Neural cell (in vitro differentiated cells): Measurements from ENCODE around the gene ADAMTS17. TPM values are rescaled to one million over a fixed set of nuclear protein-coding genes. Genes with fewer than 3 reads are reported as not detected.

ENCODE experiments used
- H2AFZ ChIP-seq: fragments of 200-600, 300-800 bp; sonication (generic), shearing (Covaris generic); 2 replicates; pipeline ENCODE4 v1.6.0; 2014; ENCODE audit warnings: low read depth, mild to moderate bottlenecking, antibody characterized with exemption, low read length, moderate library complexity
- H3F3A ChIP-seq: fragments of 200-600 bp; shearing (Covaris generic); 2 replicates; pipeline ENCODE4 v1.6.1; 2016; ENCODE audit warnings: mild to moderate bottlenecking, moderate library complexity, mixed read lengths, antibody characterized with exemption, low read length; ENCODE audit not compliant: insufficient read depth, poor library complexity, severe bottlenecking
- H3K27ac ChIP-seq: fragments of 200-600, 300-800 bp; sonication (generic), shearing (Covaris generic); 2 replicates; pipeline ENCODE4 v1.5.1; 2014; ENCODE audit warnings: mild to moderate bottlenecking, low read length, moderate library complexity
- H3K27me3 ChIP-seq: fragments of 300-800, 200-600 bp; sonication (generic), shearing (Covaris generic); 2 replicates; pipeline ENCODE4 v1.6.0; 2014; ENCODE audit warnings: mild to moderate bottlenecking, low read depth, low read length, moderate library complexity; ENCODE audit not compliant: insufficient read depth
- H3K36me3 ChIP-seq: fragments of 300-800, 200-600 bp; sonication (generic), shearing (Covaris generic); 2 replicates; pipeline ENCODE4 v1.5.1; 2014; ENCODE audit warnings: mild to moderate bottlenecking, antibody characterized with exemption, low read length, moderate library complexity; ENCODE audit not compliant: insufficient read depth
- H3K4me2 ChIP-seq: fragments of 300-800, 200-600 bp; sonication (generic), shearing (Covaris generic); 2 replicates; pipeline ENCODE4 v1.6.0; 2014; ENCODE audit warnings: mild to moderate bottlenecking, low read length
- H3K4me3 ChIP-seq: fragments of 300-800, 200-600 bp; sonication (generic), shearing (Covaris generic); 2 replicates; pipeline ENCODE4 v1.5.1; 2014; ENCODE audit warnings: mild to moderate bottlenecking, low read length, moderate library complexity
- H3K79me2 ChIP-seq: fragments of 200-600 bp; shearing (Covaris generic); replicated peaks from 2 replicates; pipeline ENCODE4 v1.6.0; 2014; ENCODE audit warnings: mild to moderate bottlenecking, low read length, moderate library complexity; ENCODE audit not compliant: insufficient read depth
- H3K9ac ChIP-seq: fragments of 300-800, 200-600 bp; sonication (generic), shearing (Covaris generic); 2 replicates; pipeline ENCODE4 v1.6.1; 2016; ENCODE audit warnings: mild to moderate bottlenecking, low read length, mixed read lengths
- H3K9me2 ChIP-seq: fragments of 200-600 bp; shearing (Covaris generic); 2 replicates; pipeline ENCODE4 v1.6.1; 2016; ENCODE audit warnings: mild to moderate bottlenecking, low read length, mixed read lengths; ENCODE audit not compliant: insufficient read depth
- H3K9me3 ChIP-seq: fragments of 200-600, 300-800 bp; sonication (generic), shearing (Covaris generic); 2 replicates; pipeline ENCODE4 v1.6.1; 2016; ENCODE audit warnings: mild to moderate bottlenecking, mixed run types, low read length, moderate library complexity, mixed read lengths
- H4K20me1 ChIP-seq: fragments of 200-600 bp; shearing (Covaris generic); 2 replicates; pipeline ENCODE4 v1.6.1; 2016; ENCODE audit warnings: mild to moderate bottlenecking, mixed run types; ENCODE audit not compliant: insufficient read depth
- EP300 ChIP-seq: fragments of 450-650 bp; conservative IDR thresholded peaks from 2 replicates; pipeline ENCODE4 v1.6.1; 2014; ENCODE audit warnings: antibody characterized with exemption, mild to moderate bottlenecking, moderate library complexity; ENCODE audit not compliant: poor library complexity, severe bottlenecking
- EZH2 ChIP-seq: fragments of 200-600, 300-800 bp; shearing (Covaris generic), sonication (generic); IDR thresholded peaks from 2 replicates; pipeline ENCODE4 v1.6.1; 2014; ENCODE audit warnings: antibody characterized with exemption, low read length, borderline replicate concordance, mild to moderate bottlenecking; ENCODE audit not compliant: insufficient read depth, poor library complexity, severe bottlenecking
- MXI1 ChIP-seq: fragments of 450-650 bp; conservative IDR thresholded peaks from 2 replicates; pipeline ENCODE4 v1.6.1; 2014; ENCODE audit warnings: antibody characterized with exemption, mild to moderate bottlenecking; ENCODE audit not compliant: poor library complexity, severe bottlenecking
- POLR2AphosphoS5 ChIP-seq: IDR thresholded peaks from 2 replicates; pipeline ENCODE4 v1.6.1; 2012
- RAD21 ChIP-seq: fragments of 450-650 bp; conservative IDR thresholded peaks from 2 replicates; pipeline ENCODE4 v1.6.1; 2014; ENCODE audit warnings: antibody characterized with exemption, mild to moderate bottlenecking, moderate library complexity
- SMC3 ChIP-seq: fragments of 450-650 bp; conservative IDR thresholded peaks from 2 replicates; pipeline ENCODE4 v1.6.1; 2014; ENCODE audit warnings: antibody characterized with exemption, mild to moderate bottlenecking, moderate library complexity; ENCODE audit not compliant: poor library complexity
- TAF1 ChIP-seq: IDR thresholded peaks from 2 replicates; pipeline ENCODE4 v1.6.1; 2012; ENCODE audit warnings: low read depth
- polyA plus RNA-seq: library from polyadenylated mRNA; depleted of rRNA; stranded (reverse); fragments of >200 nt; gene quantifications from 2 replicates; pipeline ENCODE4 v1.2.3, GENCODE V29; 2014
- TF ChIP-seq, protein P1 (sequence below): fragments of 450-650 bp; IDR thresholded peaks from 2 replicates; pipeline ENCODE4 v1.5.1; 2014; ENCODE audit warnings: antibody characterized with exemption, mild to moderate bottlenecking, moderate library complexity; ENCODE audit not compliant: poor library complexity, severe bottlenecking
- TF ChIP-seq, protein P2 (sequence below): IDR thresholded peaks from 2 replicates; pipeline ENCODE4 v1.6.1; 2012; ENCODE audit warnings: borderline replicate concordance

The ADAMTS17 gene
- polyA plus RNA-seq, 1 donor from 2014 or later, result 0.04 TPM

- Histone ChIP-seq H3K9me3 (peaks cover 13% of the 10 kb centered on the region), H2AFZ (no peak overlapping the region), H3K36me3 (no peaks in the 10 kb centered on the region), H3K27me3 (no peaks in the 10 kb centered on the region), H3K79me2 (no peaks in the 10 kb centered on the region), H3K4me3 (no peak overlapping the region), H3K27ac (no peak overlapping the region), H3K9me2 (no peaks in the 10 kb centered on the region), H3F3A (no peaks in the 10 kb centered on the region), H3K9ac (no peak overlapping the region), H4K20me1 (no peaks in the 10 kb centered on the region), H3K4me2 (no peak overlapping the region)
- TF ChIP-seq SMC3 (no peak), TAF1 (no peak), RAD21 (no peak), EP300 (no peak), MXI1 (no peak), POLR2AphosphoS5 (no peak), EZH2 (no peak)
- TF ChIP-seq, protein P1, sequence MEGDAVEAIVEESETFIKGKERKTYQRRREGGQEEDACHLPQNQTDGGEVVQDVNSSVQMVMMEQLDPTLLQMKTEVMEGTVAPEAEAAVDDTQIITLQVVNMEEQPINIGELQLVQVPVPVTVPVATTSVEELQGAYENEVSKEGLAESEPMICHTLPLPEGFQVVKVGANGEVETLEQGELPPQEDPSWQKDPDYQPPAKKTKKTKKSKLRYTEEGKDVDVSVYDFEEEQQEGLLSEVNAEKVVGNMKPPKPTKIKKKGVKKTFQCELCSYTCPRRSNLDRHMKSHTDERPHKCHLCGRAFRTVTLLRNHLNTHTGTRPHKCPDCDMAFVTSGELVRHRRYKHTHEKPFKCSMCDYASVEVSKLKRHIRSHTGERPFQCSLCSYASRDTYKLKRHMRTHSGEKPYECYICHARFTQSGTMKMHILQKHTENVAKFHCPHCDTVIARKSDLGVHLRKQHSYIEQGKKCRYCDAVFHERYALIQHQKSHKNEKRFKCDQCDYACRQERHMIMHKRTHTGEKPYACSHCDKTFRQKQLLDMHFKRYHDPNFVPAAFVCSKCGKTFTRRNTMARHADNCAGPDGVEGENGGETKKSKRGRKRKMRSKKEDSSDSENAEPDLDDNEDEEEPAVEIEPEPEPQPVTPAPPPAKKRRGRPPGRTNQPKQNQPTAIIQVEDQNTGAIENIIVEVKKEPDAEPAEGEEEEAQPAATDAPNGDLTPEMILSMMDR, result no peak
- TF ChIP-seq, protein P2, sequence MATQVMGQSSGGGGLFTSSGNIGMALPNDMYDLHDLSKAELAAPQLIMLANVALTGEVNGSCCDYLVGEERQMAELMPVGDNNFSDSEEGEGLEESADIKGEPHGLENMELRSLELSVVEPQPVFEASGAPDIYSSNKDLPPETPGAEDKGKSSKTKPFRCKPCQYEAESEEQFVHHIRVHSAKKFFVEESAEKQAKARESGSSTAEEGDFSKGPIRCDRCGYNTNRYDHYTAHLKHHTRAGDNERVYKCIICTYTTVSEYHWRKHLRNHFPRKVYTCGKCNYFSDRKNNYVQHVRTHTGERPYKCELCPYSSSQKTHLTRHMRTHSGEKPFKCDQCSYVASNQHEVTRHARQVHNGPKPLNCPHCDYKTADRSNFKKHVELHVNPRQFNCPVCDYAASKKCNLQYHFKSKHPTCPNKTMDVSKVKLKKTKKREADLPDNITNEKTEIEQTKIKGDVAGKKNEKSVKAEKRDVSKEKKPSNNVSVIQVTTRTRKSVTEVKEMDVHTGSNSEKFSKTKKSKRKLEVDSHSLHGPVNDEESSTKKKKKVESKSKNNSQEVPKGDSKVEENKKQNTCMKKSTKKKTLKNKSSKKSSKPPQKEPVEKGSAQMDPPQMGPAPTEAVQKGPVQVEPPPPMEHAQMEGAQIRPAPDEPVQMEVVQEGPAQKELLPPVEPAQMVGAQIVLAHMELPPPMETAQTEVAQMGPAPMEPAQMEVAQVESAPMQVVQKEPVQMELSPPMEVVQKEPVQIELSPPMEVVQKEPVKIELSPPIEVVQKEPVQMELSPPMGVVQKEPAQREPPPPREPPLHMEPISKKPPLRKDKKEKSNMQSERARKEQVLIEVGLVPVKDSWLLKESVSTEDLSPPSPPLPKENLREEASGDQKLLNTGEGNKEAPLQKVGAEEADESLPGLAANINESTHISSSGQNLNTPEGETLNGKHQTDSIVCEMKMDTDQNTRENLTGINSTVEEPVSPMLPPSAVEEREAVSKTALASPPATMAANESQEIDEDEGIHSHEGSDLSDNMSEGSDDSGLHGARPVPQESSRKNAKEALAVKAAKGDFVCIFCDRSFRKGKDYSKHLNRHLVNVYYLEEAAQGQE, result no peak
Measured at GRCh38 chr15:100385300-100386050, 43.7 kb upstream of the ADAMTS17 start.

- Histone ChIP-seq H2AFZ (no peak overlapping the region), H3K36me3 (no peaks in the 10 kb centered on the region), H3K4me3 (no peak overlapping the region), H3F3A (no peaks in the 10 kb centered on the region), H3K9me3 (peaks cover 13% of the 10 kb centered on the region), H3K79me2 (no peaks in the 10 kb centered on the region), H3K27me3 (no peaks in the 10 kb centered on the region), H4K20me1 (no peaks in the 10 kb centered on the region), H3K4me2 (no peak overlapping the region), H3K27ac (no peak overlapping the region), H3K9me2 (no peaks in the 10 kb centered on the region), H3K9ac (no peak overlapping the region)
- TF ChIP-seq POLR2AphosphoS5 (no peak), RAD21 (no peak), SMC3 (no peak), TAF1 (no peak)
Measured at GRCh38 chr15:100384108-100384410, 42.3 kb upstream of the ADAMTS17 start.
